ENCODE measurements around the gene UBE2E2.

Gene UBE2E2

DNA sequence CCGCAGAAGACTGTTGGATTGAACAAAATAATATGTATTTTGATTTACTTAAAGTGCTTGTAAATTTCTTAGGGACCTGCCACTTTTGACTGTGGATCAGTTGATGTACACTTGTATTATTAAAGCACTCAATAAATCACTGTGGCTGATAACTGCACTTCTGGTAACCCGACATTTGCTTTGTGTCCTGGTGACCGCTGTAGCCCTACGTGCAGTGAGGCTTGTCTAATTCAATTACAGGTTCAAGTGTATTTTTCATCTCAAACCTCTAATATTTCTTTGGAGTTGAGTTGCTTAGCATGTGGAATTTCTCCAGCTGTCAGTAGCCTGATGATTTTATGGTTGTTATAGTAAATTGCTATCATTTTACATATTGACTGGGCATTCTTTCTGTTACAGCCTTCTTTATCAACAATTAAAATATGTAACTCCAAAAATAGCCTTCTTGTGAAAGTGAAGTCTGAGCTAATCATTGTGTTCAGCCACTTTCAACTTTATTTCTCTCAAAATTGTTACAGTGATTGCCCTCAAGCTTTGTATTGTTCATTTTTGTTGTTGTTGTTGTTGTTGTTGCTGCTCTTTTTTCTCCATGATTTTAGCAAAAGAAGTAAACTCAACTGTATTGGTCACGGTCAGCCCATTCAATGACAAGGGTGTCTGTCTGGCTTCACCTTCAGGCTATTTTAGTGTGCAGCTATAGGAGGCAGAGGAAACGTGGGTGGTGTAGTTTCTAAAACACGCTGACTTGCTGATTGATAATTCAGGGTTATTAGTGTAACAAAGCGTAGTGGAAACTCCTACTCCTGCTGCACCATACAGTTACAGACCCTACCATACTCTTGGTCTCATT is 387.5 kb downstream of the UBE2E2 start:
- no peak for TF ChIP-seq ZBTB7A (IDR thresholded peaks at IDR 0.05; ENCODE audit: low read depth)
- TF ChIP-seq CREB1 (IDR thresholded peaks at IDR 0.05; ENCODE audit: low read depth): no peak
- TF ChIP-seq, protein P1, sequence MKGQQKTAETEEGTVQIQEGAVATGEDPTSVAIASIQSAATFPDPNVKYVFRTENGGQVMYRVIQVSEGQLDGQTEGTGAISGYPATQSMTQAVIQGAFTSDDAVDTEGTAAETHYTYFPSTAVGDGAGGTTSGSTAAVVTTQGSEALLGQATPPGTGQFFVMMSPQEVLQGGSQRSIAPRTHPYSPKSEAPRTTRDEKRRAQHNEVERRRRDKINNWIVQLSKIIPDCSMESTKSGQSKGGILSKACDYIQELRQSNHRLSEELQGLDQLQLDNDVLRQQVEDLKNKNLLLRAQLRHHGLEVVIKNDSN (IDR thresholded peaks at IDR 0.05): no peak
- TF ChIP-seq FOXM1 (IDR thresholded peaks at IDR 0.05; ENCODE audit: borderline replicate concordance, low read depth): no peak
- no peak for TF ChIP-seq EGR1 (IDR thresholded peaks at IDR 0.05)
- TF ChIP-seq, protein P2, sequence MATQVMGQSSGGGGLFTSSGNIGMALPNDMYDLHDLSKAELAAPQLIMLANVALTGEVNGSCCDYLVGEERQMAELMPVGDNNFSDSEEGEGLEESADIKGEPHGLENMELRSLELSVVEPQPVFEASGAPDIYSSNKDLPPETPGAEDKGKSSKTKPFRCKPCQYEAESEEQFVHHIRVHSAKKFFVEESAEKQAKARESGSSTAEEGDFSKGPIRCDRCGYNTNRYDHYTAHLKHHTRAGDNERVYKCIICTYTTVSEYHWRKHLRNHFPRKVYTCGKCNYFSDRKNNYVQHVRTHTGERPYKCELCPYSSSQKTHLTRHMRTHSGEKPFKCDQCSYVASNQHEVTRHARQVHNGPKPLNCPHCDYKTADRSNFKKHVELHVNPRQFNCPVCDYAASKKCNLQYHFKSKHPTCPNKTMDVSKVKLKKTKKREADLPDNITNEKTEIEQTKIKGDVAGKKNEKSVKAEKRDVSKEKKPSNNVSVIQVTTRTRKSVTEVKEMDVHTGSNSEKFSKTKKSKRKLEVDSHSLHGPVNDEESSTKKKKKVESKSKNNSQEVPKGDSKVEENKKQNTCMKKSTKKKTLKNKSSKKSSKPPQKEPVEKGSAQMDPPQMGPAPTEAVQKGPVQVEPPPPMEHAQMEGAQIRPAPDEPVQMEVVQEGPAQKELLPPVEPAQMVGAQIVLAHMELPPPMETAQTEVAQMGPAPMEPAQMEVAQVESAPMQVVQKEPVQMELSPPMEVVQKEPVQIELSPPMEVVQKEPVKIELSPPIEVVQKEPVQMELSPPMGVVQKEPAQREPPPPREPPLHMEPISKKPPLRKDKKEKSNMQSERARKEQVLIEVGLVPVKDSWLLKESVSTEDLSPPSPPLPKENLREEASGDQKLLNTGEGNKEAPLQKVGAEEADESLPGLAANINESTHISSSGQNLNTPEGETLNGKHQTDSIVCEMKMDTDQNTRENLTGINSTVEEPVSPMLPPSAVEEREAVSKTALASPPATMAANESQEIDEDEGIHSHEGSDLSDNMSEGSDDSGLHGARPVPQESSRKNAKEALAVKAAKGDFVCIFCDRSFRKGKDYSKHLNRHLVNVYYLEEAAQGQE (IDR thresholded peaks at IDR 0.05; ENCODE audit: low read depth): no peak
- TF ChIP-seq CEBPB (IDR thresholded peaks at IDR 0.05): no peak
- no peak for TF ChIP-seq TEAD4 (IDR thresholded peaks at IDR 0.05)
- no peak for TF ChIP-seq TAF1 (IDR thresholded peaks at IDR 0.05; ENCODE audit: low read depth)
- no peak for TF ChIP-seq EP300 (IDR thresholded peaks at IDR 0.05; ENCODE audit: borderline replicate concordance)
- TF ChIP-seq, protein P3, sequence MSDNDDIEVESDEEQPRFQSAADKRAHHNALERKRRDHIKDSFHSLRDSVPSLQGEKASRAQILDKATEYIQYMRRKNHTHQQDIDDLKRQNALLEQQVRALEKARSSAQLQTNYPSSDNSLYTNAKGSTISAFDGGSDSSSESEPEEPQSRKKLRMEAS (IDR thresholded peaks at IDR 0.05): no peak
- no peak for TF ChIP-seq NFIC (IDR thresholded peaks at IDR 0.05)
- no peak for TF ChIP-seq YY1 (IDR thresholded peaks at IDR 0.05; ENCODE audit: low read depth)
- TF ChIP-seq TCF12 (IDR thresholded peaks at IDR 0.05; ENCODE audit: low read depth): no peak
- no peak for TF ChIP-seq RAD21 (IDR thresholded peaks at IDR 0.05; ENCODE audit: low read depth)

DNA sequence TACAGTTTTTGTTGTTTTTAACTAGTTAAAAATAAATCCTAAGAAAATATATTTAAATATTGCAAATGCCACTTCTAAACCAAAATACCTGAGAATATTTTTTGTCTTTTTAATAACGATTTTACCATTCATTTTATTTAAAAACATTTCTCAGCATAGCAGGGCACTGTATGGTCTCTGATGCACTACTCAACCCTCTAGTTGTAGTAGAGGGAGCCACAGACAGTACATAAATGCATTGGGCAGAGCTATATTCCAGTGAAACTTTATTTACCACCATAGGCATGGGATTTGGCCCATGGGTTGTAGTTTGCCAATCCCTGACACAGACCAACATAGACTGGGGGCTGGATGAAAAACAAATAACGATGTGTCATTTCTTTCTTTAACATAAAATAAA is 388.2 kb downstream of the UBE2E2 start:
- TF ChIP-seq TAF1 (IDR thresholded peaks at IDR 0.05; ENCODE audit: low read depth): no peak

DNA sequence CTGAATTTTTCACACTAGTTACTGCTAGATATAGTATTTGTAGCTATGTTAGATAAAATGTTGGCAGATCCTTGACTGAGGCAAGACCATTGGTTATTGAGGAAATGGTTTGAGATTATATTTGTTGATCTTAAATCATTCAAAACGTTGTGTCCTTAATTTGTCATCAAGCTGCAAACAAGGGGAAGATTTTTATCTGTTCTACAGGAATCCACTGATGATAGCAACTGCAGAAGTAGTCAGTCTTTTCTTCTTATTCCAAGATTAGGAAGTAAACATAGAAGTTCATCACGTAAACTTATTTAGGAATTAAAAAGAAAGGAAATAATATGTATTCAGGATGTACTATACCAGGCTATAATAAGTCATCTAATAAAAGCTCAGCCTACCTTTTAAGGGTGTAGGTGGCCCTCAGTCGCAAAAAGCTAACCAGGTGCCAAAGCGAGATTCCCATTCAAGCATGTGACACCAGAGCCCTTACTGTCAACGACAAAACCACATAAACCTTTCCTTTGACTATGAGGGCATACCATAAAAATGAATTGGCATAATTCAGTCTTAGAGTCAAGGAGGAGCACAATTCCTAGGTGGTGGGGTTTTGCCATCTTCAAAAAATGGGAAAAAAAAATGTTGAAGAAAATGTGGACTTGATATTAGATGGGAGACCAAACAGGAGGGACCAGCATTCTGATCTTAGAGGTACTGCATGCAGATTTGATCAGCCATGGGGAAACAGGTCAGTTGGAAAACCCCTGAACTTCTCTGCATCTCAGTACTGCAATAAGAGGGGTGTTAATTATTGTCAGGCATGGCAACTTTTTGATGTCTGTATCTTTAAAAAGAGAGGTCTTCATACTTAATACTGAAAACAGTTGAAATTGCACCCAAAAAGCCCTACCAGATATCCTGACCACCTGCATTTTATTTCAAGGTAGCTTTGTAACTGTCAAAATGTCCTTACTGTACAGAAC is 390.1 kb downstream of the UBE2E2 start:
- TF ChIP-seq EP300 (IDR thresholded peaks at IDR 0.05; ENCODE audit: borderline replicate concordance): no peak
- TF ChIP-seq, protein P2 (IDR thresholded peaks at IDR 0.05; ENCODE audit: low read depth): no peak
- TF ChIP-seq CREB1 (IDR thresholded peaks at IDR 0.05; ENCODE audit: low read depth): no peak
- TF ChIP-seq NFIC (IDR thresholded peaks at IDR 0.05): no peak
- no peak for TF ChIP-seq FOXM1 (IDR thresholded peaks at IDR 0.05; ENCODE audit: borderline replicate concordance, low read depth)
- TF ChIP-seq CEBPB (IDR thresholded peaks at IDR 0.05): no peak
- TF ChIP-seq TEAD4 (IDR thresholded peaks at IDR 0.05): no peak
- TF ChIP-seq, protein P1 (IDR thresholded peaks at IDR 0.05): no peak
- TF ChIP-seq TAF1 (IDR thresholded peaks at IDR 0.05; ENCODE audit: low read depth): no peak
- TF ChIP-seq TCF12 (IDR thresholded peaks at IDR 0.05; ENCODE audit: low read depth): no peak

DNA sequence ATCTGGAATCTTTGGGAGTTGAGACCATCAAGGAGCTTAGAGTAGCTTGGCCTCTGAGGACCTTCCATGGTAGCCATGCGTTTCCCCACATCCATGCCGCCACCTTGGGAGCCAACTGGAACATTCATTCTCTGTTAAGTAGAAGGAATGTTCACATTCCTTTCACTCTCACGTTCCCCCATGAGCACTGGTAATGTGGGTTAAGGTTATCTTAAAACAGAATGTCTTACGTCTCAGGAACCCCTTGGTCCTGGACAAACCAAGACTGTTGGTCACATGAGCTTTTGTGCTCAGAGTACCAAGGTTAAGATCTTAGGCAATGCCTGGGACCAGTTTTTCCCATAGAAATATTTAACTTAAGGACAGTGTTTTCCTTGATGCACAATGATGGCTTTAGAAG is 390.9 kb downstream of the UBE2E2 start:
- TF ChIP-seq CEBPB (IDR thresholded peaks at IDR 0.05) (no peak), EGR1 (IDR thresholded peaks at IDR 0.05) (no peak), RAD21 (IDR thresholded peaks at IDR 0.05; ENCODE audit: low read depth) (no peak), TAF1 (IDR thresholded peaks at IDR 0.05; ENCODE audit: low read depth) (no peak), TEAD4 (IDR thresholded peaks at IDR 0.05) (no peak), YY1 (IDR thresholded peaks at IDR 0.05; ENCODE audit: low read depth) (no peak)
- TF ChIP-seq, protein P1 (IDR thresholded peaks at IDR 0.05): no peak
- TF ChIP-seq, protein P2 (IDR thresholded peaks at IDR 0.05; ENCODE audit: low read depth): no peak

Measured in Ishikawa (cell line).